Measurements from ENCODE around the gene RNF43. TPM values are rescaled to one million over a fixed set of nuclear protein-coding genes. Genes with fewer than 3 reads are reported as not detected.

RNF43 gene
- polyA plus RNA-seq, 1 donor (not counting 4 experiments of a cell fraction or from before 2014, with no cell fraction given), result 15.0 TPM

GRCh38 chr17:58396173-58396572, 21.2 kb downstream of the RNF43 start:
- H3K9me1 ChIP-seq (ENCODE audit: control insufficient read depth, extremely low read depth, insufficient read depth, low read length), result no peaks in the 10 kb centered on the region
- no peak overlapping the region for H3K9ac ChIP-seq (ENCODE audit: control insufficient read depth, extremely low read depth, insufficient read depth, low read length)
- no peaks in the 10 kb centered on the region for H3K9me3 ChIP-seq (ENCODE audit: control insufficient read depth, low read depth, low read length)
- H3K27ac ChIP-seq (ENCODE audit: control insufficient read depth, insufficient read depth, low read length), result no peak overlapping the region
- TF ChIP-seq, protein P1, sequence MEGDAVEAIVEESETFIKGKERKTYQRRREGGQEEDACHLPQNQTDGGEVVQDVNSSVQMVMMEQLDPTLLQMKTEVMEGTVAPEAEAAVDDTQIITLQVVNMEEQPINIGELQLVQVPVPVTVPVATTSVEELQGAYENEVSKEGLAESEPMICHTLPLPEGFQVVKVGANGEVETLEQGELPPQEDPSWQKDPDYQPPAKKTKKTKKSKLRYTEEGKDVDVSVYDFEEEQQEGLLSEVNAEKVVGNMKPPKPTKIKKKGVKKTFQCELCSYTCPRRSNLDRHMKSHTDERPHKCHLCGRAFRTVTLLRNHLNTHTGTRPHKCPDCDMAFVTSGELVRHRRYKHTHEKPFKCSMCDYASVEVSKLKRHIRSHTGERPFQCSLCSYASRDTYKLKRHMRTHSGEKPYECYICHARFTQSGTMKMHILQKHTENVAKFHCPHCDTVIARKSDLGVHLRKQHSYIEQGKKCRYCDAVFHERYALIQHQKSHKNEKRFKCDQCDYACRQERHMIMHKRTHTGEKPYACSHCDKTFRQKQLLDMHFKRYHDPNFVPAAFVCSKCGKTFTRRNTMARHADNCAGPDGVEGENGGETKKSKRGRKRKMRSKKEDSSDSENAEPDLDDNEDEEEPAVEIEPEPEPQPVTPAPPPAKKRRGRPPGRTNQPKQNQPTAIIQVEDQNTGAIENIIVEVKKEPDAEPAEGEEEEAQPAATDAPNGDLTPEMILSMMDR (optimal IDR thresholded peaks at IDR 0.05 in 1 of 3, IDR thresholded peaks at IDR 0.05 in 1 of 3, conservative IDR thresholded peaks at IDR 0.05 in 1 of 3; ENCODE audit: extremely low read depth in 1 of 3, insufficient read depth in 2 of 3, low read length in 3 of 3), result no peak
- no peak for TF ChIP-seq EZH2 (IDR thresholded peaks at IDR 0.05; ENCODE audit: low read length)
- FAIRE-seq, result no peak
- H3K4me1 ChIP-seq (ENCODE audit: control insufficient read depth, extremely low read depth, insufficient read depth, low read length), result peaks cover 50% of the 10 kb centered on the region
- H3K4me3 ChIP-seq (ENCODE audit: control insufficient read depth in 2 of 3, extremely low read depth in 1 of 3, insufficient read depth in 2 of 3, low read depth in 1 of 3, low read length in 3 of 3), result no peak overlapping the region
- no peaks in the 10 kb centered on the region for H3K27me3 ChIP-seq (ENCODE audit: control insufficient read depth, extremely low read depth, insufficient read depth, low read length)
- no peak for DNase-seq (ENCODE audit: low read depth, low spot score)
- H4K20me1 ChIP-seq (ENCODE audit: control insufficient read depth, extremely low read depth, insufficient read depth, low read length), result peaks cover 7% of the 10 kb centered on the region
- dilution Hi-C loops (cut with MboI; ENCODE audit: extremely low pct_ligation_motif_present, low sequenced_read_pairs), result no loop called here
- H2AFZ ChIP-seq (ENCODE audit: control insufficient read depth, low read length), result no peak overlapping the region
- peaks cover 5 to 8% of the 10 kb centered on the region in 2 experiments for H3K36me3 ChIP-seq (ENCODE audit: control insufficient read depth in 2 of 2, extremely low read depth in 1 of 2, insufficient read depth in 2 of 2, low read length in 2 of 2)
- peaks cover 70% of the 10 kb centered on the region for H3K79me2 ChIP-seq (ENCODE audit: control insufficient read depth, insufficient read depth, low read length)
- H3K4me2 ChIP-seq (ENCODE audit: control insufficient read depth, extremely low read depth, insufficient read depth, low read depth, low read length), result no peak overlapping the region

- H3K9me1 ChIP-seq (ENCODE audit: control insufficient read depth, extremely low read depth, insufficient read depth, low read length), result no peaks in the 10 kb centered on the region
- H3K4me2 ChIP-seq (ENCODE audit: control insufficient read depth, extremely low read depth, insufficient read depth, low read depth, low read length), result peak overlapping the region; percentile 45
- peaks cover 5 to 8% of the 10 kb centered on the region in 2 experiments for H3K36me3 ChIP-seq (ENCODE audit: control insufficient read depth in 2 of 2, extremely low read depth in 1 of 2, insufficient read depth in 2 of 2, low read length in 2 of 2)
- H2AFZ ChIP-seq (ENCODE audit: control insufficient read depth, low read length), result no peak overlapping the region
- DNase-seq (ENCODE audit: low read depth, low spot score) (no peak), FAIRE-seq (peak; percentile 73)
- dilution Hi-C loops (cut with MboI; ENCODE audit: extremely low pct_ligation_motif_present, low sequenced_read_pairs), result no loop called here
- no peaks in the 10 kb centered on the region for H3K9me3 ChIP-seq (ENCODE audit: control insufficient read depth, low read depth, low read length)
- TF ChIP-seq EZH2 (IDR thresholded peaks at IDR 0.05; ENCODE audit: low read length), result no peak
- TF ChIP-seq, protein P1 (optimal IDR thresholded peaks at IDR 0.05 in 1 of 3, IDR thresholded peaks at IDR 0.05 in 1 of 3, conservative IDR thresholded peaks at IDR 0.05 in 1 of 3; ENCODE audit: extremely low read depth in 1 of 3, insufficient read depth in 2 of 3, low read length in 3 of 3), result no peak
- no peaks in the 10 kb centered on the region for H3K27me3 ChIP-seq (ENCODE audit: control insufficient read depth, extremely low read depth, insufficient read depth, low read length)
- peak overlapping the region in 2 of 3 experiments; percentile 14 to 20 for H3K4me3 ChIP-seq (ENCODE audit: control insufficient read depth in 2 of 3, extremely low read depth in 1 of 3, insufficient read depth in 2 of 3, low read depth in 1 of 3, low read length in 3 of 3)
- peaks cover 11% of the 10 kb centered on the region for H4K20me1 ChIP-seq (ENCODE audit: control insufficient read depth, extremely low read depth, insufficient read depth, low read length)
- peaks cover 72% of the 10 kb centered on the region for H3K79me2 ChIP-seq (ENCODE audit: control insufficient read depth, insufficient read depth, low read length)
- H3K27ac ChIP-seq (ENCODE audit: control insufficient read depth, insufficient read depth, low read length), result no peak overlapping the region
- peaks cover 39% of the 10 kb centered on the region for H3K4me1 ChIP-seq (ENCODE audit: control insufficient read depth, extremely low read depth, insufficient read depth, low read length)
- no peak overlapping the region for H3K9ac ChIP-seq (ENCODE audit: control insufficient read depth, extremely low read depth, insufficient read depth, low read length)
Measured at GRCh38 chr17:58394534-58395223, 22.7 kb downstream of the RNF43 start.
